Lung (tissue), 12 donors: ENCODE results near the gene MED27. TPM values are rescaled to one million over a fixed set of nuclear protein-coding genes. Genes with fewer than 3 reads are reported as not detected.

Source experiments
- ATAC-seq: fragments of 200-7000 bp; cut with Tn5 transposase; one replicate; pipeline ENCODE4 v1.9.1; 2020; ENCODE audit warnings: moderate number of reproducible peaks; ENCODE audit not compliant: insufficient read depth, low FRiP score
- DNase-seq, 3 donors: peaks; one replicate each; pipeline ENCODE4 v3.0.0-alpha.2; 2013 to 2017
- H3K27ac ChIP-seq, 2 donors: one replicate each; pipeline ENCODE4 v1.5.1; 2013; ENCODE audit warnings: mild to moderate bottlenecking in 2 of 2, moderate library complexity in 2 of 2, control low read depth in 1 of 2, inconsistent platforms in 1 of 2, low read depth in 1 of 2, low read length in 1 of 2
- H3K27me3 ChIP-seq, 3 donors: one replicate each; pipeline ENCODE4 v1.5.1; 2013; ENCODE audit warnings: low read length in 2 of 3; ENCODE audit not compliant: control insufficient read depth in 3 of 3, insufficient read depth in 3 of 3
- H3K36me3 ChIP-seq, 4 donors: one replicate each; pipeline ENCODE4 v1.5.1; 2013; ENCODE audit warnings: low read length in 4 of 4, mild to moderate bottlenecking in 1 of 4, moderate library complexity in 1 of 4; ENCODE audit not compliant: control insufficient read depth in 4 of 4, insufficient read depth in 4 of 4
- H3K4me1 ChIP-seq, 5 donors: one replicate each; pipeline ENCODE4 v1.5.1; 2013; ENCODE audit warnings: low read length in 5 of 5, mild to moderate bottlenecking in 2 of 5, moderate library complexity in 1 of 5; ENCODE audit not compliant: control insufficient read depth in 5 of 5, insufficient read depth in 5 of 5
- H3K4me3 ChIP-seq: one replicate; pipeline ENCODE4 v1.5.1; 2013; ENCODE audit warnings: mild to moderate bottlenecking, control low read depth, moderate library complexity
- H3K9ac ChIP-seq, 2 donors: one replicate each; pipeline ENCODE4 v1.5.1; 2013; ENCODE audit warnings: low read length in 2 of 2, control low read depth in 1 of 2; ENCODE audit not compliant: insufficient read depth in 1 of 2
- H3K9me3 ChIP-seq, 4 donors: one replicate each; pipeline ENCODE4 v1.5.1; 2013; ENCODE audit warnings: low read length in 3 of 4, mild to moderate bottlenecking in 1 of 4, moderate library complexity in 1 of 4; ENCODE audit not compliant: control insufficient read depth in 4 of 4, insufficient read depth in 3 of 4
- WGBS, 2 donors: extraction: QIAGEN DNeasy Blood & Tissue Kit; methylation state at CpG; one replicate each; pipeline ENCODE4 v1.1.7; 2013; 5-methylcytosine and 5-hydroxymethylcytosine counted together
- polyA plus RNA-seq, 2 donors: library from polyadenylated mRNA; stranded (reverse); fragments of 200-250 nt; gene quantifications; one replicate each; pipeline ENCODE4 v1.2.1, GENCODE V29; 2013
- total RNA-seq, 2 donors: library from RNA; depleted of rRNA in 1 of 2; stranded (reverse); fragments of >200 nt in 1 of 2; gene quantifications; one replicate each; pipeline ENCODE4 v1.2.1, GENCODE V29; 2014 to 2021
- TF ChIP-seq, protein P1 (sequence below): IDR thresholded peaks from 2 replicates; pipeline ENCODE4 v1.5.1; 2012; ENCODE audit warnings: mild to moderate bottlenecking; ENCODE audit errors: control extremely low read depth, extremely low read depth
- donor health status: control.
- donor health status: control.
- donor health status: Bipolar disorder and iron deficiency.
- donor health status: healthy.
- donor health status: DM: yes; HTN: yes; CAD: no.

The MED27 gene
- total and polyA plus RNA-seq, 4 donors: 9.8 to 22.3 (median 16.7) TPM

- H3K36me3 ChIP-seq: no peaks in the 10 kb centered on the region
- no peak overlapping the region for H3K27ac ChIP-seq
- no peaks in the 10 kb centered on the region for H3K27me3 ChIP-seq
- peaks cover 0 to 4% (median 0%) of the 10 kb centered on the region in 5 donors for H3K4me1 ChIP-seq
- TF ChIP-seq, protein P1, sequence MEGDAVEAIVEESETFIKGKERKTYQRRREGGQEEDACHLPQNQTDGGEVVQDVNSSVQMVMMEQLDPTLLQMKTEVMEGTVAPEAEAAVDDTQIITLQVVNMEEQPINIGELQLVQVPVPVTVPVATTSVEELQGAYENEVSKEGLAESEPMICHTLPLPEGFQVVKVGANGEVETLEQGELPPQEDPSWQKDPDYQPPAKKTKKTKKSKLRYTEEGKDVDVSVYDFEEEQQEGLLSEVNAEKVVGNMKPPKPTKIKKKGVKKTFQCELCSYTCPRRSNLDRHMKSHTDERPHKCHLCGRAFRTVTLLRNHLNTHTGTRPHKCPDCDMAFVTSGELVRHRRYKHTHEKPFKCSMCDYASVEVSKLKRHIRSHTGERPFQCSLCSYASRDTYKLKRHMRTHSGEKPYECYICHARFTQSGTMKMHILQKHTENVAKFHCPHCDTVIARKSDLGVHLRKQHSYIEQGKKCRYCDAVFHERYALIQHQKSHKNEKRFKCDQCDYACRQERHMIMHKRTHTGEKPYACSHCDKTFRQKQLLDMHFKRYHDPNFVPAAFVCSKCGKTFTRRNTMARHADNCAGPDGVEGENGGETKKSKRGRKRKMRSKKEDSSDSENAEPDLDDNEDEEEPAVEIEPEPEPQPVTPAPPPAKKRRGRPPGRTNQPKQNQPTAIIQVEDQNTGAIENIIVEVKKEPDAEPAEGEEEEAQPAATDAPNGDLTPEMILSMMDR: no peak
- no peaks in the 10 kb centered on the region for H3K9me3 ChIP-seq
- no peak overlapping the region for H3K9ac ChIP-seq
- ATAC-seq: no peak
- no peak for DNase-seq
- 57 to 64% methylated on average over 4 of the region's 4 CpGs for WGBS, 2 donors
- no peak overlapping the region for H3K4me3 ChIP-seq
These were observed 29.8 kb downstream of the MED27 start for GRCh38 chr9:132049900-132050299.

DNA sequence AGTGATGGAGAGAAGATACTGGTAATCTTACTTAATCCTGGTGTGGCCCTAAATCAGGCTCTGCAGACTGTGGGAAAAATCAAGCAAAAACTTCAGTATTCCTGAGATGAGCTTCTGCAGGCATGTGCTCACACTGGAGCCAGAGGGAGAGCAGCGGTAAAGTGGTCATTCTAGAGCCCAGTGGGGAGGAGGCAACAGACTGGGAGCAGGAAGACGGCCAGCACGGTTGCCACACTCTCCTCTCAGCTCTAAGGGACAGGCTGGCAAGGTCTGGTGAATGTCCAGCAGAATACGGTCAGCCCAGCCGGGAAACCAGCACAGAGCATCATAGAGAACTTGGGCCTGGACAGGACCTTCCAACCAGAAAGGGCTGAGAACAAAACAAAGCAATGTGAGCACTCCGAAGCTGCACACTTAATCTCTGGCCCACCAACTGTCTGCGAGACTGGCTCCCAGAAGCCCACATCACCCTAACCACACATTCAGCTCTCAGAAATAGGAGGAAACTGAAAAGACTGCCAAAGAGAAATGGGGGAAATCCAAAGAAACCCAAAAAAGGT is 30.3 kb downstream of the MED27 start:
- H3K9me3 ChIP-seq: no peaks in the 10 kb centered on the region
- H3K4me1 ChIP-seq: peaks cover 0 to 4% (median 0%) of the 10 kb centered on the region in 5 donors
- WGBS, 2 donors: 88 to 93% methylated on average over 7 of the region's 7 CpGs
- no peaks in the 10 kb centered on the region for H3K27me3 ChIP-seq
- no peak overlapping the region for H3K9ac ChIP-seq
- TF ChIP-seq, protein P1: no peak
- no peak overlapping the region for H3K4me3 ChIP-seq
- ATAC-seq (no peak), DNase-seq (no peak)
- H3K36me3 ChIP-seq: no peaks in the 10 kb centered on the region
- H3K27ac ChIP-seq: no peak overlapping the region

- TF ChIP-seq, protein P1: no peak
These were observed 31.5 kb downstream of the MED27 start for GRCh38 chr9:132048201-132048600.

DNA sequence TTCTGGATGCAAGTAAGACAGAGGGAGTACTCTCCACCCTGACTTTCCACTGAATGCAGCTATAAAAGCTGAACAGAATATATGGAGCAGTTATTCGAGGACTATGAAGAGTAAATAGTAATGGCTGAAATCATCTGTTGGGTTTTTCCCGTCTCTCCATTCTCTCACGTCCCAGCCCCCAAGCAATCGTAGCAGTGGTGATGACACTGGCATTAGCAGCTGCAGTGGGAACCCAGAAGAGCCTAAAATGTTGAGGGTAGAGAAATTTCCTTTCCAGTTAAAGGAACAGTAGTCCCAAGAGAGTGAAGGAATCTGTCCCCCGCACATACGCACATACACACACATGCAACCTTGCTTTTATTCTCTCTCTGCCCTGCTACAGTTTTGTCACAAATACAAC is 33.2 kb downstream of the MED27 start:
- no peak overlapping the region for H3K27ac ChIP-seq
- no peaks in the 10 kb centered on the region for H3K27me3 ChIP-seq
- whole genome bisulfite sequencing, 2 donors: 67 to 75% methylated on average over 6 of the region's 6 CpGs
- no peak overlapping the region for H3K4me3 ChIP-seq
- peaks cover 0 to 3% (median 0%) of the 10 kb centered on the region in 5 donors for H3K4me1 ChIP-seq
- no peaks in the 10 kb centered on the region for H3K36me3 ChIP-seq
- no peak overlapping the region for H3K9ac ChIP-seq
- no peak for ATAC-seq
- TF ChIP-seq, protein P1: no peak
- DNase-seq: no peak
- no peaks in the 10 kb centered on the region for H3K9me3 ChIP-seq

More at GRCh38 chr9:132048201-132048600, 31.5 kb downstream of the MED27 start:
- no peaks in the 10 kb centered on the region for H3K9me3 ChIP-seq
- H3K36me3 ChIP-seq: no peaks in the 10 kb centered on the region
- peaks cover 0 to 3% (median 0%) of the 10 kb centered on the region in 5 donors for H3K4me1 ChIP-seq
- H3K9ac ChIP-seq: no peak overlapping the region
- WGBS, 2 donors: 86 to 92% methylated on average over 3 of the region's 3 CpGs
- DNase-seq (no peak), ATAC-seq (no peak)
- no peaks in the 10 kb centered on the region for H3K27me3 ChIP-seq
- H3K27ac ChIP-seq: no peak overlapping the region
- no peak overlapping the region for H3K4me3 ChIP-seq
